ENCODE measurements around the gene KANSL1L.

Gene KANSL1L

DNA sequence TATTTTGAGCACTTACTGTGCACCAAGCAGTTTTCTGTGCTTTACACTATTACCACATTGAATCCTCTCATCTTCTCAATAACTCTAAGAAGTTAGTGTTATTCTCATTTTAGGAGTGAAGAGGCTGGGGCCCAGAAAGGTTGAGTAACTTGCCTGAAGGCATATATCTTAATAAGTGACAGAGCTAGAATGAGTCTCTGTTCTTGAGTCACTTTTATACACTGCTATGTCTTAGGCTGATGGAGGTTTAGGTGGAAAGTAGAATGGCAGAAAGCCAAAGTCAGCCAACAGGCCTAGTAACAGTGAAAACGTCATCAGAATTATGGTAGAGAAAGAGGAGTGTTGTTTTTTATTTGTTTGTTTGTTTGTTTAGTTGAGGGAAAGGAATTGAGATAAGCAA is 196.6 kb downstream of the KANSL1L start:
- TF ChIP-seq POLR2A (IDR thresholded peaks at IDR 0.05; ENCODE audit: extremely low read depth, insufficient read length) (no peak), MYC (IDR thresholded peaks at IDR 0.05; ENCODE audit: low read depth, low read length) (no peak)
- TF ChIP-seq, protein P1, sequence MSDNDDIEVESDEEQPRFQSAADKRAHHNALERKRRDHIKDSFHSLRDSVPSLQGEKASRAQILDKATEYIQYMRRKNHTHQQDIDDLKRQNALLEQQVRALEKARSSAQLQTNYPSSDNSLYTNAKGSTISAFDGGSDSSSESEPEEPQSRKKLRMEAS (IDR thresholded peaks at IDR 0.05; ENCODE audit: low read depth, low read length): no peak
- TF ChIP-seq, protein P2, sequence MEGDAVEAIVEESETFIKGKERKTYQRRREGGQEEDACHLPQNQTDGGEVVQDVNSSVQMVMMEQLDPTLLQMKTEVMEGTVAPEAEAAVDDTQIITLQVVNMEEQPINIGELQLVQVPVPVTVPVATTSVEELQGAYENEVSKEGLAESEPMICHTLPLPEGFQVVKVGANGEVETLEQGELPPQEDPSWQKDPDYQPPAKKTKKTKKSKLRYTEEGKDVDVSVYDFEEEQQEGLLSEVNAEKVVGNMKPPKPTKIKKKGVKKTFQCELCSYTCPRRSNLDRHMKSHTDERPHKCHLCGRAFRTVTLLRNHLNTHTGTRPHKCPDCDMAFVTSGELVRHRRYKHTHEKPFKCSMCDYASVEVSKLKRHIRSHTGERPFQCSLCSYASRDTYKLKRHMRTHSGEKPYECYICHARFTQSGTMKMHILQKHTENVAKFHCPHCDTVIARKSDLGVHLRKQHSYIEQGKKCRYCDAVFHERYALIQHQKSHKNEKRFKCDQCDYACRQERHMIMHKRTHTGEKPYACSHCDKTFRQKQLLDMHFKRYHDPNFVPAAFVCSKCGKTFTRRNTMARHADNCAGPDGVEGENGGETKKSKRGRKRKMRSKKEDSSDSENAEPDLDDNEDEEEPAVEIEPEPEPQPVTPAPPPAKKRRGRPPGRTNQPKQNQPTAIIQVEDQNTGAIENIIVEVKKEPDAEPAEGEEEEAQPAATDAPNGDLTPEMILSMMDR (IDR thresholded peaks at IDR 0.05; ENCODE audit: low read depth, low read length): no peak
- no peak overlapping the region for H3K4me3 ChIP-seq (ENCODE audit: low read depth, low read length)
- DNase-seq (ENCODE audit: low read depth): no peak

DNA sequence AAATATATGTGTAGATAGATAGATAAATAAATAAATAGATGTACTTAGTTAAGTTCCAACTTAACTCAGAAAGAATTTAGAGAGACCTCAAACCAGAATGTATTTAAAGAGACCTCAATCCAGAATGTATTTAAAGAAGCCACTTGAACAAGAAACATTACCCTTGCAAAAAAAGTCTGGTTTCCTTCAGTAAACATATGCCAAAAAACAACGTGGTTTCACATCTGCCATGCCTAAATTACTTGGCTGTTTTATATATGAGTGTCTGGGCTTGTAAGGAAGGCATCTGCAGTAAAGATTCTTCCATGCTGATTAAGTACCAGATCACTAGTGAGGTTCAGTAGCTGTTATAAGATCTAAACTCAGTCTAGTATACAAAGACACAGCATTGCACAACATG is 197.9 kb downstream of the KANSL1L start:
- no peak overlapping the region for H3K4me3 ChIP-seq (ENCODE audit: low read depth, low read length)
- TF ChIP-seq, protein P1 (IDR thresholded peaks at IDR 0.05; ENCODE audit: low read depth, low read length): no peak
- TF ChIP-seq, protein P2 (IDR thresholded peaks at IDR 0.05; ENCODE audit: low read depth, low read length): no peak
- TF ChIP-seq POLR2A (IDR thresholded peaks at IDR 0.05; ENCODE audit: extremely low read depth, insufficient read length) (no peak), MYC (IDR thresholded peaks at IDR 0.05; ENCODE audit: low read depth, low read length) (no peak)
- DNase-seq (ENCODE audit: low read depth): no peak

All from NB4 (cell line).